Brain microvascular endothelial cell (primary cell): ENCODE data around the gene TUBGCP3.
"Not testable (repeated sequence)": the region's sequence is repeated elsewhere in the genome, so short reads cannot be mapped to it uniquely, and the experiment has no call there.

Experiments used
- DNase-seq: peaks from one replicate; pipeline ENCODE4 v3.0.0-alpha.2; 2020
- H3K27ac ChIP-seq: fragments of 250-450 bp; sonication (Bioruptor Pico); 2 replicates; pipeline ENCODE4 v1.5.1; 2020; ENCODE audit warnings: mild to moderate bottlenecking, moderate library complexity
- H3K27me3 ChIP-seq: fragments of 250-450 bp; sonication (Bioruptor Pico); replicated peaks from 2 replicates; pipeline ENCODE4 v1.5.1; 2020; ENCODE audit warnings: mild to moderate bottlenecking
- H3K36me3 ChIP-seq: fragments of 250-450 bp; sonication (Bioruptor Pico); replicated peaks from 2 replicates; pipeline ENCODE4 v1.5.1; 2020; ENCODE audit warnings: mild to moderate bottlenecking
- H3K4me3 ChIP-seq: 2 replicates; pipeline ENCODE4 v1.5.1; 2011; ENCODE audit warnings: low read depth, mild to moderate bottlenecking, control low read depth, low read length, moderate library complexity
- in situ Hi-C: cut with HindIII; loops from 2 replicates; pipeline ENCODE4 v1.10.0; 2017; ENCODE audit warnings: low sequenced_read_pairs, low pct_ligation_motif_present
- TF ChIP-seq, protein P1 (sequence below): IDR thresholded peaks from 2 replicates; pipeline ENCODE4 v1.5.1; 2011; ENCODE audit warnings: low read depth, mild to moderate bottlenecking, moderate library complexity, low read length, control low read depth, inconsistent platforms; ENCODE audit errors: missing control alignments

The TUBGCP3 gene

GRCh38 chr13:112629161-112629560, 41.2 kb upstream of the TUBGCP3 start:
- H3K27ac ChIP-seq: no peak overlapping the region
- no peaks in the 10 kb centered on the region for H3K36me3 ChIP-seq
- no peaks in the 10 kb centered on the region for H3K27me3 ChIP-seq
- TF ChIP-seq, protein P1, sequence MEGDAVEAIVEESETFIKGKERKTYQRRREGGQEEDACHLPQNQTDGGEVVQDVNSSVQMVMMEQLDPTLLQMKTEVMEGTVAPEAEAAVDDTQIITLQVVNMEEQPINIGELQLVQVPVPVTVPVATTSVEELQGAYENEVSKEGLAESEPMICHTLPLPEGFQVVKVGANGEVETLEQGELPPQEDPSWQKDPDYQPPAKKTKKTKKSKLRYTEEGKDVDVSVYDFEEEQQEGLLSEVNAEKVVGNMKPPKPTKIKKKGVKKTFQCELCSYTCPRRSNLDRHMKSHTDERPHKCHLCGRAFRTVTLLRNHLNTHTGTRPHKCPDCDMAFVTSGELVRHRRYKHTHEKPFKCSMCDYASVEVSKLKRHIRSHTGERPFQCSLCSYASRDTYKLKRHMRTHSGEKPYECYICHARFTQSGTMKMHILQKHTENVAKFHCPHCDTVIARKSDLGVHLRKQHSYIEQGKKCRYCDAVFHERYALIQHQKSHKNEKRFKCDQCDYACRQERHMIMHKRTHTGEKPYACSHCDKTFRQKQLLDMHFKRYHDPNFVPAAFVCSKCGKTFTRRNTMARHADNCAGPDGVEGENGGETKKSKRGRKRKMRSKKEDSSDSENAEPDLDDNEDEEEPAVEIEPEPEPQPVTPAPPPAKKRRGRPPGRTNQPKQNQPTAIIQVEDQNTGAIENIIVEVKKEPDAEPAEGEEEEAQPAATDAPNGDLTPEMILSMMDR: no peak
- no peak overlapping the region for H3K4me3 ChIP-seq
- in situ Hi-C loops: no loop called here
- no peak for DNase-seq

DNA sequence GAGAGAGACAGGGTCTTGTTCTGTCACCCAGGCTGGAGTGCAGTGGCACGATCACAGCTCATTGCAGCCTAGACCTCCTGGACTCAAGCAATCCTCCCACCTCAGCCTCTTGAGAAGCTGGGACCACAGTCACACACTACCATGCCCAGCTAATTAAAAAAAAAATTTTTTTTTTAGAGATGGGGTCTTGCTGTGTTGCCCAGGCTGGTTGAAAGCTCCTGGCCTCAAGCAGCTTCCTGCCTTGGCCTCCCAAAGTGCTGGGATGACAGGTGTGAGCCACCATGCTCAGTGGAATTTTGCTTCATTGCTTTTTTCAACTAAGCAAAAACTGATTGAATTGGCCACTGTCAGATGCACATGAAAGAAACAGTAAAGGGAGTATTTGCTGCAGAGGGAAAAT, 39.7 kb upstream of the TUBGCP3 start:
- H3K36me3 ChIP-seq, DNase-seq, in situ Hi-C loops, H3K27ac ChIP-seq, H3K27me3 ChIP-seq, H3K4me3 ChIP-seq: not testable (repeated sequence)

GRCh38 chr13:112627161-112627560, 39.2 kb upstream of the TUBGCP3 start:
- H3K27me3 ChIP-seq: peaks cover 5% of the 10 kb centered on the region
- DNase-seq: no peak
- H3K27ac ChIP-seq: no peak overlapping the region
- in situ Hi-C loops: no loop called here
- H3K4me3 ChIP-seq: no peak overlapping the region
- H3K36me3 ChIP-seq: no peaks in the 10 kb centered on the region
- TF ChIP-seq, protein P1: no peak

- in situ Hi-C loops: no loop called here
- no peak overlapping the region for H3K27ac ChIP-seq
- no peak overlapping the region for H3K4me3 ChIP-seq
- H3K36me3 ChIP-seq: no peaks in the 10 kb centered on the region
- DNase-seq: no peak
- TF ChIP-seq, protein P1: no peak
- H3K27me3 ChIP-seq: peaks cover 5% of the 10 kb centered on the region
These were observed 38.8 kb upstream of the TUBGCP3 start for GRCh38 chr13:112626761-112627160.

GRCh38 chr13:112626124-112626523, 38.2 kb upstream of the TUBGCP3 start:
- in situ Hi-C loops: no loop called here
- Histone ChIP-seq H3K27me3 (peaks cover 5% of the 10 kb centered on the region), H3K36me3 (no peaks in the 10 kb centered on the region), H3K4me3 (no peak overlapping the region), H3K27ac (no peak overlapping the region)
- DNase-seq: no peak
- TF ChIP-seq, protein P1: no peak

GRCh38 chr13:112625698-112626097, 37.7 kb upstream of the TUBGCP3 start:
- TF ChIP-seq, protein P1: no peak
- Histone ChIP-seq H3K4me3 (no peak overlapping the region), H3K27ac (no peak overlapping the region), H3K36me3 (no peaks in the 10 kb centered on the region), H3K27me3 (peaks cover 5% of the 10 kb centered on the region)
- DNase-seq: no peak
- in situ Hi-C loops: no loop called here
